Stimulated activated CD4-positive, alpha-beta T cell treated with anti-CD3 and anti-CD28 coated beads, Interleukin-2, amount 100 ng/mL, for 24 hours (primary cell): ENCODE measurements around the gene PARVA.

Experiments
- DNase-seq, 2 donors: peaks; one replicate each; pipeline ENCODE4 v3.0.0-alpha.2; 2020

Gene PARVA

DNA sequence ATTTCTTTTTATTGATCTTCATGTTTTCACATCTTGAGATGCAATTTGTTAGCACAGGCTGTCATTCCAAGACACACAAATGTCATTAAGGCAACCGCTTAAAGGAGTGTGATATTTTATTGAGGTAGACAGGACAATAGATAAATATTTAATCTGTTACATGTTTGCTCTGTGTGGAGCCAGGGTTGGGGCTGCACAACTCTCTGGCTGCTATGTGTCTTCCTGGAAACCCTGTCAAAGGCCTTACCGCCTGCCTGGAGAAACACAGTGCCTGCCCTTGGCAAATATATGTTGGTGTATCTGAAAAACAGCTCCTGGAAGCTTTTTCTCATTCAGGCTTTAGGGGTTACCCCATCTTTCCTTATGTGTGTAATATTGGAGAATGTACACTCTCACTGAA lies 157.2 kb downstream of the PARVA start:
- DNase-seq: no peak

DNA sequence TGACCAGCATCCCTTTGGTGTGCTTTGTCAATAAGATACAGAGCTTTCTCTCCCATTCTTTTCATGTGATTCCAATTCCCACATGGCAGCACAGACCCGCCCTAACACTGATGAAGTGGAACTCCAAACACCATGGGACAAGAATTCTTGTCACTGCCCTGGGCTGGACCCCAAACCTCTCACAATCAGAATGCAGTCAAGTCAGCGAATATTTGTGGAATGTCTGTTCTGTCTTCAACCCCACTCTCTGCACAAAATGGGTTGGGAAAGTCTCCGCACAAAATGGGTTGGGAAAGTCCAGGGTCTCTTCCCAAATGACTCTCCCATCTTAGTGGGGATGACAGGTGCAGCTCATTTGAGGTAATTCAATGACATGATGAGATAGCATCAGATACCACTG lies 157.9 kb downstream of the PARVA start:
- no peak for DNase-seq

DNA sequence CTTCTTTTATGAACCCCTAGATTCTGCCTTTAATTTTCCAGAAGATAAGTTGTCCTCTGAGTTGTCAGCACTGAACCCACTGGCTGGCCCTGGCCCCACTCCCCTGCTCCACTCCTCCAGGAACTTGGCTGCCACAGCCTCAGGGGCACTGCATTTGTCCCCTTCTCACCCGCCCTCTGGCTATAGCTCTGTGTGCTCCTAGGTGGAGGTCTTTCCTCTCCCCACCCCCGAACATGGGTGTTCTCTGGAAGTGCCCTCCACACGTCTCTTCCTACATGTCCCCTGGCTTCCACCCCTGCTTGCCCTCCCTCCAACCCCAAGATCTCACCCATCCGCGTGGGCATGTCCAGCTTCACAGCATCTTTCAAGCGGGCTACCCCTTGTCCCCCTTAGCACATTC lies 159.2 kb downstream of the PARVA start:
- DNase-seq: no peak

DNA sequence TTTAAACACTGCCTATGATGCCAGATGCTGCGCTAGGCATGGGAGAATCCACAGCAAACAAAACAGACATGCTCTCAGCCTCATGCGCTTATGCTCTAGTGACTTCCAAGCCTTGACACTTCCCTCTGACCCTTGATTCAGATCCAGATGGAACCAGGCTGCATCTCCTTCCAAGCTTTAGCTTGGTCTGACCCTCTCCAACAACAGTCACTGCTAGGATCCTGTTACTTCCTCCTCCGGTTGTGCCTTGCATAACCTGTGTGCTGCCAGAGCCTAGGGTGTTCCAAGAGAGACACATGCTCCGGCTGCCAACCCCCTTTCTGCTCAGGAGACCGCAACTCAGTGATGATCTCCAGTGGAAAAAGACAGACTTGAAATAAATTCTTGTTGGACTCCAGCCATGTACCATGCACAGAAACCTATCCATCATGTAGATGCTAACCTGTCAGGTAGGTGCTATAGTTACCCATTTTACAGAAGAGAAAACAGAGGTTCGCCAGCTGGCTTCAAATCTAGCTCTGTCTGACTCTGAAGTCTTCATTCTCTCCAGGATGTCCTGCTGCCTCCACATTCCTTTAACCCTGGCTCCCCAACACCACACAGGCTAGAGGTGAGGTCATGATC lies 160.5 kb downstream of the PARVA start:
- no peak for DNase-seq

DNA sequence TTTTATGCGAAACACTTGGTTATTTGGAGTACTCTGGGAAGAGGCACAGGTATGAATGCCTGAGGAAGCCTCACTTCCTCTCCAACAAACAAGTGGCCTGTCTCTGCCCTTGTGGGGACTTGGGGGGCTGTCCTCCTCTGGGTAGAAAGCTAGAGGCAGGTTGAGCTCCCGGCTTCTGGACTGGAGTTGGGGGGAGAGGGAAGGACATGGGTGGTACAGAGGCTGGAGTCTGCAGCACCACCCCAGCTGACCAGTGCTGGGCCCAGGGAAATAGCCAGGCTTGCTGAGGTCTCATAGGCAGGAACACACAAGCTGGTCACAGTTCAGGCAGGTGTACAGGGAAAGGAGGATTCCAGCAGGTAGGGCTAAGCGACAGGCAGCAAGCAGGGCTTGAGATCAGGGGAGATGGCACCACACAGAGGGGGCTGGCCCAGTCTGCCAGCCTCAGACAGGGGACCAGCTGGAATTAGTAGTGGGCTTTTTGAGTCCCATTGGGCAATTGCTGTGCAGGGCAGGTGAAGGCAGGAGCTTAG lies 161.6 kb downstream of the PARVA start:
- no peak for DNase-seq

DNA sequence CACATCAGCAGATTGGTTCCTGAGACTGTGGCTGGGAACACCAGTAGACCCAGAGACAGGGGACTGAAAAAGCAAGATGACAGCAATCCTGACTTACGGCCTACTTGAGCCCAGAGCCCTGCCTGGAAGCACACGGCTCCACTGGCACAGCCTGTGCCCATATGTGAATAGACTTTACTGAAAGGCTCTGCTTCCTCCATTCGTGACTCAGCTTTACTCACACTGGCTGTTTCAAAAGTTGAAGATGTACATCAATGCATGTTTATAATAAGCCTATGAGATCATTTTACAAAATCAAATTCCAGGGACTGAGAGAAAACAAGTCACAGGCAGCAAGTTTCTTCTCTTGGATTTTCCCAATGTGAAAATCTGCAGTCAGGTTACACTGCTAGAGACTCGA lies 162.2 kb downstream of the PARVA start:
- DNase-seq: no peak

DNA sequence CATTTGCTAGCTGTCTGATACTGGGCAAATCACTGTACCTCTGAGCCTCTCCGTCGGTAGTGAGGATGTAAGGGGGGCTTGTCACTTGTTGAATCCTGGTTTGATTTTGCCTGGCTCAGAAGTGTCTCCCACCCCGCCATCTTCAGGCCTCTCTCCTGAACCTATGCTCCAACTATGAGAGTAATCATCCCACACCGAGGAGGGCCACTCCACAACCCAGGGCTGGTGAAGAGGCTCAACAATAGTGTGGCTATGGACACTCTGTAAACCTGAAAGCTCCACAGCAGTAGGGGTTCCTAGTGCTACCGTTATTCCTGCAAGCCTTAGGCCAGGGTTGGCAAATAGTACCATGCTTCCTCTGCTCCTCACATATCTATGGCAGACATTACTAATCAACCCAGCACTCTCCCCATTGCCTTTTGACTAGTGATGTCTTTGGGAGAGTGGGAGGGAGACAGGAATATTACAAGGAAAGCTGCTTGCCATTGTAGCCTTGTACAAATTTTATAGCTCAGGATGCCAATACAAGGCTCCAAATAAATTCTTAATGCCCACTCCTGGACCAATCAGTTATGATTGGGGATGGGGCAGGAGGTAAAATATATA lies 162.8 kb downstream of the PARVA start:
- DNase-seq: no peak

DNA sequence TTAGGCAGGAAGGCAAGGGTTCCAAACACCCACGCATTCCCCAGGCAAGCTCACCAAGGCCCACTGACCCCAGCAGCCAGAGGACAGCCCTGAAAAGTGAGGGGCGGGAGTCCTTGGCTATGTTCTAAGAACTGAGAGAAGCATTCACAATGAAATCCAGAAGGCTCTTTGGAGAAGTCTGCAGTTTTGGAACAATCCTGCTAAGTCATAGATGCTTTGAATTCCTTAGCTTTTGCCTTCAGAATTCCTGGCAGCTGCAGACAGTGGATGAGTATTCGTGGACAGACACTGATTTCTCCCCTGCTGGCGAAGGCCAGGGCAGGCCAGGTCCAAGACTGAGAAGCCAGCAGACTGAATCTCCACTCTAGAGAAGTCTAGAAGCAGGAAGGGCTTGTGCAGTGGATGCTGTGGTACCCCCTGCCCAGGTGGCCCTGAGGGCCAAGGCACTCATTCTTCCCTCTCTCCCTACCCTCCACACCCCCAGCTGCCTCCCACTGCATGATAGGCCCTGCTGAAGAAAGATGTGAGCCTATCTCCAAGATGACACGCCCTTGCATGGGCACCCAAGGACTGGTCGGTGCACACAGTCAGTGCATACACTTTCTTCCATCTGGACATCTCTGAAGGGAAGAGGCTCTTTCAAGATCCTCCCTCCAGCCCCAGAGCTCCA lies 163.7 kb downstream of the PARVA start:
- DNase-seq: no peak

DNA sequence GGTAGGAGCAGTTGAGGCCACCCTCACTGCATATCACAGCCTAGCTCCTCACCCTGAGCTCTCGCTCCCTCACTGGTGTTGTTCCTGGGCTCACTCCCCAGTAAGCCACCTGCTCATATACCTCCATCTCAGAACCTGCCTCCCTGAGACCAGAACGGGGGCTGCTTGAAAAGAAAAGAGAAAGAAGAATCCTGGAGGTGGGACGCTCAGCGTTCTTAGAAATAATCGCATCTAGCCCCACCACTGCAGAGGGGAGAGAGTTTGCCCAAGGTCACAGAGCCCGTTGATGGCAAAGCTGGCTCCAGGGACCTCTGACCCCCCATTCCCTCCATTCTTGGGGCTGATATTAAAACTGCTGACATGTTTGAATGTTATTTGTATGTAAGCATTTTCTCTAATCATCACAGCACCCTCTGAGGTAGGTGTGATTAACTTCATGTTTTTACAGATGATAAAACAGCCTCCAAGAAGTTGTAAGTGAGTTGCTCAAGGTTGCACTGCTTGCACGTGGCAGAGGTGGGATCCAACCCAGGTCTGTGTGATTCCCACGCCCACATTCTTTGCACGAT lies 164.3 kb downstream of the PARVA start:
- no peak for DNase-seq

DNA sequence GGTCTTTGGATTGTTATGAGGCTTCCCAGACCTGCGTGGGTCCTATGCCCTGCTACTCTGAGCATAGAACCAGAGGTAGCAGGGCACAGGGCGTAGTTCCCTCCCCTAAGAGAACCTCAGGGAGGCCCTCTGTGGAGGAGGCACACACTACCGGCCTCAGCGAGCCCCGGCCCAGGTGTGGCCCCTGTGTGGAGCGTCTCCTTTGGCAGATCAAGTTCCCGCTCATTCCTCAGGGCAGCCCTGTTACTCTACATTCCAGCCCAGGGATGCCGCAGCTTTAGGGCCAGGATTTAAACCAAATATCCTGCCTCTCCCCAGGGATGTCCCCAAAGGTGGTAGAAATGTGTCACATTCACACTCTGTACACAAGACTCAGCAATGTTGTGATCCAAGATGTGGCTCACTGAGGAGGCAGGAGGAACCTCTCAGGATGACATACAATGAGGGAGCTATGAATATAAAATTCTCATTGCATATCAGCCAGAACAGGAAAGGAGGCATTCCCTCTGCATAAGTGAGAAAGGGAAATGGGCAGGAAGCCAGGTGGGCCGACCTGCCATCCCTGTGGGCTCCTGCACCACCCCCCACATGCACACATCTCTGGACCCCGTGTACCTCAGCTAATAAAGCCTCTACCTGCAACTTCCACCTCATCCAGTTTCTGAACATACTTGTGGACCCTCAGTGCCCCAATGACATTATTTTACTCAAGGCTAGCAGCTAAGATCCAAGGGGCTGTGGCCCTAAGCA lies 165.0 kb downstream of the PARVA start:
- DNase-seq: no peak

DNA sequence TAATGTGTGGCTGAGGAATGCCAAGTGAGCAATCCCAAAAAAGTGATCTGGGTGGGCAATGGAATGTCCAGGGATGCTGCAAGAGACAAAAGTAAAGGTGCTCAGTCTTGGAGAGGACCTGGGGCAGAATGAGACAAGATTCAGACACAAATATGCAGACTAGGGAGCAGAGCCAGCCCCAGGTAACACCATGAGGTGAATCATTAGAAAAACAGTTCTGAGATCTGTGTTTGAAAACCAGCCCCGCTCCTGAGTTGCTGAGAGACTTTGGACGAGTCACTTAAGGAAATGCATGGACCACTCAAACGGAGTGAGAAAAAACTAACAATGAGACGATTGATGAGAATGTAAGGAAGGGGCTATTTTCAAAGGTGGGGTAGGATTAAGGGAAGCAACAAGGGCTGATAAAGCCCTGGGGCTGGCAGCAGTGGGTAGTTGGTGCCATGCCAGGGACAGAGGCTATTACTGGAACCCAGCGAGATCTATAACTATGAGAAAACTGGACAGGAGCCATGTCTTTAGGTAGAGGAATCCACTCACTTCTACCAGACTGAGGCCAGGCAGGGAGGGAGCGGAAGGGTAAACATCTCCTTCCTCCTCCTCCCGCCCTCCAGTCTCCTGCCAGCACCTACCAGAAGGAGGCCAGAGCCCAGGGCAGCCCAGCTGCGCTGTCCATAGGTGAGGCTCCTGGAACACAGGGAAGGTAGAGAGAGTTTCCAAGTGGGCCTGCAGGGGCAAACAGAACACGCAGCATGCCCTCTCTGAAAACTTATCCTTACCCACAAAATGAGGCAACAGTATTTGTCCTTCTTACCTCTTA lies 166.4 kb downstream of the PARVA start:
- no peak for DNase-seq

DNA sequence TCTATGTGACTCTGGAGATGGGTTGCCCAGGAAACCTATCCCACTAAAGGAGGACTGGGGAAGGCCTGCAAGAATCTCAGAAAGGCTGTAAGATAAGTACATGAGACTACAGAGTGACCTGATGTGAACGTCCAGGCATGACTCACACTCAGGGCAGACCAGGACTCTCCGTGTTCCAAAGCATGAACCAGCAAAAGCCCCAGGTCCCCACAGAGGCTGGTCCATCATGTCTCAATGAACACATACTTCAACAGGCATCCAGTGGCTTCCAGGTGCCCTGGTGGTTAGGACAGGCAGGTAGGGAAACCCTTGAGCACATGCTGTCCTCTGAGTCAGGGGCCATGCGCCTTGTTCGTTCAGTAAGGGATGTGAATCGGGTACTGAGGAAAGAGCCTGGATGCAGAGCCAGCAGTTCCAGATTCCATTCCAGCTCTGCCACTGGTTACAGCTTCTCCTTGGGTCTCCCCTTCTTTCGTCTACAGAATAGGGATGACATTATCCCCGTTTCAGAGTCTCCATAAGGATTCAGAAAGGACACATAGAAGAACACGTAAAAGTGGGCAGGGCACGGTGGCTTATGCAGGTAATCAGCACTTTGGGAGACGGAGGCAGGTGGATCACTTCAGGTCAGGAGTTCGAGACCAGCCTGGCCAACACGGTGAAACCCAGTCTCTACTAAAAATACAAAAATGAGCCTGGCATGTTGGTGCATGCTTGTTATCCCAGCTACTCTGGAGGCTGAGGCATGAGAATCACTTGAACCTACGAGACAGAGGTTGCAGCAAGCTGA lies 167.8 kb downstream of the PARVA start:
- DNase-seq: no peak

DNA sequence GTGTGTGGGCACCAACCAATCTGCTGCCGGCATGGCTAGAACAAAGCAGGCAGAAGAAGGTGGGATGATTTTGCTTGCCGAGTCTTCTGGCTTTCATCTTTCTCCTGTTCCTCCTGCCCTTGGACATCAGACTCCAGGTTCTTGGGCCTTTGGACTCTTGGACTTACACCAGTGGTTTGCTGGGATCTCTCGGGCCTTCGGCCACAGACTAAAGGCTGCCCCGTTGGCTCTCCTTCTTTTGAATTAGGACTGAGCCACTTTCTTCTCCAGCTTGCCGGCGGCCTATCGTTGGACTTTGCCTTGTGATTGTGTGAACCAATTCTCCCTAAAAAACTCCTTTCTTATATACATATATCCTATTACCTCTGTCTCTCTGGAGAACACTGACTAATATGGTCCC lies 168.8 kb downstream of the PARVA start:
- DNase-seq: no peak

DNA sequence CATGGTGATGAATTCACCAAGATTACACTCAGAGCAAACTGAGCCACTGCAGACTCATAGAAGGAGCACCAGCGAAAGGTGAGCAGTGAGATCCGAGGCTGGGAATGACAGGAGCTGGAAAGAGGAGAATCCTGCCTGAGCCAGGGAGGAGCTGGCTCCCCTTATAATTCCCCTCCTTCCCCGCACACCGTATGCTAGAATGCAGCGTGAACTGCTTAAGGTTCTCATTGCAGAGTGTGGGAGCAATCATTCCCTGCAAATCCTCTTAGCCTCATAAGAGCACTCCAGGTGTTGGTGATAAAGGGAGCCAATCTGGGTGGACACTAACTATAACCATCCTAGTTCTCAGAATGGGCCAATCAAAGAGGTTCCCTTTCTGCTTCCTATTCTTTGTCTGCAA lies 169.3 kb downstream of the PARVA start:
- DNase-seq: no peak

DNA sequence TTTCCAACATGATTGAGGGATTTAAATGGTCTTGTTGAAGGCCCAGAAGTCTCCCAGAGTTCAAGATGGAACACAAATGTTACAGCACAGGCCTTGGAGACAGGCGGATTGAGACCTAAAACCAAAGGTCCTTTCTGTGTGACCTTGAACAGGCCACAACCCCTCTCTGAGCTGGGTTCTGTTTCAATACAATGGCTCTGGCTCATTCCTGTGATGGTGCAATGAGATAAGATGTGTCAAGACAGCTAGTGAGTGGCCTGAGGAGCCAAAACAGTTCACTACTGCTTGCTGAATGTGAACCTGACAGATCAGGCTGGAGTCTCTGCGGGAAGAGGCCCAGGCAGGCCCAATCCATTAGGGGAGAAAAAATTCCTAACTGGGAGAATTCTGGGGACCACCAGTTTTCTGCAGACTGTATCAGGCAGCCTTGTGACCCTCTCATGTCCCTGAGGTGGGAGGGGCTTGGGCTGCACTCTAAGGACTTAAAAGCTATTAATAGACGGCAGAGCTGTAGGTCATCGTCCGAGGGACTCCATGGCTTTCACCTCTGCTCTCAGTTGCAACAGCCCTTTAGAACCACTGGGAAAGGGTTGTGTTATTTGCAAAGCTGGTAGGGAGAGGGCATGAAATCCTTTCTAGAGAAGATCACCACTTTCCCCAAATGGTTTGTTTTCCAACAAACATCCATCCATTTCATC lies 170.7 kb downstream of the PARVA start:
- DNase-seq: no peak

DNA sequence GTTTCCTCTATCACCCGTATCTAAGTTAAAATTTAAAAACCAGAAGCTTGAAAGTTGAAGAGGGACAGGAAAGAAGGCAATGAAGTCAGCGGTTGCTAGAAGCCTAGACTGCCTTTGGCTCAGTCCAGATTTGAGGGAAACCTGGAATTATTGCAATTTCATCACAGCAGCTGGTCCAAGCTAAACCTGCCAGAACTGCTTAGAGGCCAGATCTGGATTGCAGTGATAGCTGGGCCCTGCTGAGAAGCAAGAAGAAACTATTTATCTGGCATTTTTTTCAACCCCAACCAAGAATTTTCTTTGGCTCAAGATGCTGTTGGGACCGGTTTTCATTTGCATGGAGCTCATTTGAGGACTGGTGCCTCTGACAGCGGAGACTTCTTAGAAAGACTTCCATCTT lies 175.3 kb downstream of the PARVA start:
- no peak for DNase-seq

DNA sequence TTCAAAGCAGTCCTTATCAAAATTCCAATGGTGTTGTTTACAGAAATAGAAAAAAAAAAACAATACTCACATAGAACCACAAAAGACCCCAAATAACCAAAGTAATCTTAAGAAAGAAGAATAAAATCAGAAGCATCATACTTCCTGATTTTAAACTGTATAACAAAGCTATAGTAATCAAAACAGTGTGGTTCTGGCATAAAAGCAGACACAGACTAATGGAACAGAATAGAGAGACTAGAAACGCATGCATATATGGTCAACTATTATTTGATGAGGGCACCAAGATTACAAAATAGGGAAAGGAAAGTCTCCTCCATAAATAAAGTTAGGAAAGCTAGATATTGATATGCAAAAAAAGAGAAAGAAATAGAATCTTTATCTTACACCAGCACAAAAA lies 176.8 kb downstream of the PARVA start:
- no peak for DNase-seq

DNA sequence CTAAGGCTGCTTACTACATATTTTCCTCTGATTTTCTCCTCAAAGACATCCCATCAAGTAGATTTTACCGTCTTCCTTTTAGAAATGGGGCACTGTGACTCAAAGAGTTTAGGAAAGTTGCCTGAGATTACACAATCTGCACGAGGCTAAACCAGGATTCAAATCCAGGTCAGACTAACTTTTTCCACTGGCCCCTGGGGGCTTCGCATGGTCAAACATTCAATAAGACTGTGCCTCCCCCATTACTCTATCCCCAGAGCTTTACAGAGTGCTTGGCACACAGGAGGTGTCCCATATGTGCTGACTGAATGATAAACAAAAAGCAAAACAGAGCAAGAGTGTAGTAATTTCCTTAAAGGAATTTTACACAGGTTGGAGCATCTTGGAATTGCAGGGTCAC lies 178.8 kb downstream of the PARVA start:
- DNase-seq: no peak

DNA sequence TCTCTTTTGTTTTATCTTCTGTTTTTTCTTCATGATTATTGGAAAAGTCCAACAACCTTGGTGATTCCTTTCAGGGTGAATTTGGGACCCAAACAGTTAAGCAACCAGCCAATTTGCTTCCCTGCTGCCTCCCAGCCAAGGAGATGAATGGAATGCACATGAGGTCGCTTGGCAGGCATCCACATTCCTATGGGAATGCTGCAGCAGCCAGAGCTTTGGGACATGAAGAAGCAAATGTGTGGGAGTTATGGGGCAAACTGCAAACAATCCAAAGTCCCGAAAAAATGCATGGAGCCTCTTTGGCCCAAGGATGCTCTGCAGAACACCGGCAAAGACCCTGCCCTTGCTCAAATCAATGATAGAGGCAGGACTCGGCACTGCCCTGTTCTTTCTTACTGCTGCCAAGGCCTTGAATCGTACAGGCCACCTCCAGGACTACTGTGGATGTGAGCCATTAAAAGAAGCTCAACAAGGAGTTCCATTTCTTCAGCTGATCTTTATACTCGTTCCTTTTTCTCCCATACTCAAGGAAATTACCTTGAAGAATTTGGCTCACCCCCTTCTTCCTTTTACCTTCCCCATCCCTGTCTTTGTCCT lies 179.5 kb downstream of the PARVA start:
- DNase-seq: no peak

DNA sequence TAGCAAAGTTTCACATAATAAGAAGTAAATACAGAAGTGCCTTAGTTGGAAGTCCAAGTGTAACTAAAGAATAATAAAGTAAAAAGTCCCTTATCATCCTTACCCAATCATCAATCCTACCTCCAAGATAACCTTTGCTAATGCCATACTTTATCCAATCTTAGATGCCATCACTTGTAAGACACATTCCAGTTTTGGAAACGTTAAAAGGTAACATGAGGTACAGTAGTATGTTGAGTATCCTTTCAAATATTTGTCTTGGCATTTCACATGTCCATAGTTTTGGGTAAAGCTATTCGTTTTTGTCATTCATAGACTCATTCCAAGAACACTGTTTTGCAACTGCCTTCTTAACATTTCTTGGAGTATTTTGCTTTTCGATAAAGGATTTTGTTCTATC lies 181.6 kb downstream of the PARVA start:
- DNase-seq: no peak

DNA sequence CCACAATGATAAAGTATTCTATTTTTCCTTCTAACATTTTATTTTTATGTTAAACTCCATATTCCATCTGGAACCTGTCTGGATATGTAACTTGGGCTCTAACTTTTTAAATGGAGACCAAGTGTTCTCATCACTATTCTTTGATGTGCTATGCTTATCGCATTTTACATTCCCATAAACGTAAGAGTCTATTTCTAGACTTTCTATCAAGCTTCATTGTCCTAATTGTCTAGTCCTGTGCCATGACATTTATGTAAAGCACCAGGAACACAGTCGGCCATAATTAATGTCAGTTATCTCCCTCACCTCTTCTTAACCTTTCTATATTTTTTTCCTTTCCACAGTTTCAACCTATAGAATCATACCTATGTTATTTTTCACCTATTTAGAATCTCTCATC lies 183.0 kb downstream of the PARVA start:
- no peak for DNase-seq
